Cardiac muscle cell (in vitro differentiated cells and primary cell): Measurements from ENCODE around the gene DELE1. TPM values are rescaled to one million over a fixed set of nuclear protein-coding genes. Genes with fewer than 3 reads are reported as not detected.

ENCODE experiments used
- DNase-seq, 2 donors: peaks; one replicate each; pipeline versions ENCODE4 v3.0.0 to v3.0.0-alpha.2; 2010 to 2017; ENCODE audit warnings: low read depth in 1 of 2, low spot score in 1 of 2
- H3K27ac ChIP-seq: fragments of 200-600 bp; sonication (generic); 2 replicates; pipeline ENCODE4 v1.5.1; 2016
- H3K27me3 ChIP-seq: fragments of 200-600 bp; sonication (generic); 2 replicates; pipeline ENCODE4 v1.6.0; 2016; ENCODE audit warnings: control low read depth
- H3K36me3 ChIP-seq: fragments of 200-600 bp; sonication (generic); 2 replicates; pipeline ENCODE4 v1.5.1; 2016; ENCODE audit warnings: control low read depth
- H3K4me1 ChIP-seq: fragments of 200-600 bp; sonication (generic); 2 replicates; pipeline ENCODE4 v1.8.1; 2017; ENCODE audit warnings: low read depth, mild to moderate bottlenecking, mixed run types
- H3K4me3 ChIP-seq: fragments of 200-600 bp; sonication (generic); 2 replicates; pipeline ENCODE4 v1.5.1; 2016; ENCODE audit warnings: mild to moderate bottlenecking
- H3K9me3 ChIP-seq: fragments of 200-600 bp; sonication (generic); 2 replicates; pipeline ENCODE4 v1.5.1; 2017; ENCODE audit warnings: low read depth, mild to moderate bottlenecking, control low read depth
- polyA plus RNA-seq: library from polyadenylated mRNA; unstranded; fragments of >200 nt; fragmentation: Nextera tagmentation; extraction: Ambion mirVana; gene quantifications from 2 replicates; pipeline ENCODE4 v1.2.1, GENCODE V29; 2016
- total RNA-seq: library from RNA; depleted of rRNA; stranded (reverse); fragments of >200 nt; gene quantifications from 2 replicates; pipeline ENCODE4 v1.2.3, GENCODE V29; 2016
- TF ChIP-seq, protein P1 (sequence below): IDR thresholded peaks from 2 replicates; pipeline ENCODE4 v1.5.1; 2012; ENCODE audit warnings: low read depth, mild to moderate bottlenecking, low read length

The DELE1 gene
- total and polyA plus RNA-seq, 2 experiments from 2014 or later: 58.1 to 101 TPM

DNA sequence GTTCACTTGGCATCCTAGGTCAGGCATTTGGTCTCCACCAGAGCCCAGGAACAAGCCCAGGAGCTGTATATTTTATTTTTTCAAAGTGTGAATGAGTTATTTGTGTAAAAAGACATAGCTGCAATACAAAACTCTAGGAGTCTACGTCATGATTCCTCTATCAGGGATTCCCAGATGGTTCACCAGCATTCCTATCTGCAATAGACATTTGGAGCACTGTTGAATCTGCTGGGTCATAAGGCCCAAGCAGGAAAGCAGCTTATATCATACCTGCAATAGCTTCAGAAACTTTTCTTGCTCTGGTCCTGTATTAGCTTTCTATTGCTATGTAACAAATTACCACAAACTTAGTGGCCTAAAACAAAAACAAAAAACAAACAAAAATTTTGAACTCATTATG lies 16.7 kb upstream of the DELE1 start:
- Histone ChIP-seq H3K9me3 (no peaks in the 10 kb centered on the region), H3K27me3 (no peaks in the 10 kb centered on the region), H3K27ac (no peak overlapping the region), H3K4me3 (no peak overlapping the region), H3K4me1 (no peaks in the 10 kb centered on the region), H3K36me3 (no peaks in the 10 kb centered on the region)
- DNase-seq: no peak
- TF ChIP-seq, protein P1, sequence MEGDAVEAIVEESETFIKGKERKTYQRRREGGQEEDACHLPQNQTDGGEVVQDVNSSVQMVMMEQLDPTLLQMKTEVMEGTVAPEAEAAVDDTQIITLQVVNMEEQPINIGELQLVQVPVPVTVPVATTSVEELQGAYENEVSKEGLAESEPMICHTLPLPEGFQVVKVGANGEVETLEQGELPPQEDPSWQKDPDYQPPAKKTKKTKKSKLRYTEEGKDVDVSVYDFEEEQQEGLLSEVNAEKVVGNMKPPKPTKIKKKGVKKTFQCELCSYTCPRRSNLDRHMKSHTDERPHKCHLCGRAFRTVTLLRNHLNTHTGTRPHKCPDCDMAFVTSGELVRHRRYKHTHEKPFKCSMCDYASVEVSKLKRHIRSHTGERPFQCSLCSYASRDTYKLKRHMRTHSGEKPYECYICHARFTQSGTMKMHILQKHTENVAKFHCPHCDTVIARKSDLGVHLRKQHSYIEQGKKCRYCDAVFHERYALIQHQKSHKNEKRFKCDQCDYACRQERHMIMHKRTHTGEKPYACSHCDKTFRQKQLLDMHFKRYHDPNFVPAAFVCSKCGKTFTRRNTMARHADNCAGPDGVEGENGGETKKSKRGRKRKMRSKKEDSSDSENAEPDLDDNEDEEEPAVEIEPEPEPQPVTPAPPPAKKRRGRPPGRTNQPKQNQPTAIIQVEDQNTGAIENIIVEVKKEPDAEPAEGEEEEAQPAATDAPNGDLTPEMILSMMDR: no peak

DNA sequence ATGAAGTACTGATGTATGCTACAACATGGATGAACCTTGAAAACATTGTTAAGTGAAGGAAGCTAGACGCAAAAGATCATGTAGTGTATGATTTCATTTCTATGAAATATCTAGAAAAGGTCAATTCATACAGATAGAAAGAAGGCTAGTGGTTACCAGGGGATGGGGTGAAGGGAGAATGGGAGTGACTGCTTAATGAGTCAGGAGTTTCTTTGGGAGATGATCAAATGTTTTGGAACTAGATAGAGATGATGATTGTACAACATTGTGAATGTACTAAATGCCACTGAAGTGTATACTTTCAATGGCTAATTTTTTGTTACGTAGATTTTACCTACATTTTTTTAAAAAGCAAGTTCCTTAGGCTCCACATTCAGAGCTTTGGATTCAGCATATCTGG lies 14.9 kb upstream of the DELE1 start:
- H3K9me3 ChIP-seq: no peaks in the 10 kb centered on the region
- H3K27ac ChIP-seq: no peak overlapping the region
- TF ChIP-seq, protein P1: no peak
- no peak overlapping the region for H3K4me3 ChIP-seq
- no peak for DNase-seq
- H3K4me1 ChIP-seq: no peaks in the 10 kb centered on the region
- H3K27me3 ChIP-seq: peaks cover 7% of the 10 kb centered on the region
- H3K36me3 ChIP-seq: no peaks in the 10 kb centered on the region

DNA sequence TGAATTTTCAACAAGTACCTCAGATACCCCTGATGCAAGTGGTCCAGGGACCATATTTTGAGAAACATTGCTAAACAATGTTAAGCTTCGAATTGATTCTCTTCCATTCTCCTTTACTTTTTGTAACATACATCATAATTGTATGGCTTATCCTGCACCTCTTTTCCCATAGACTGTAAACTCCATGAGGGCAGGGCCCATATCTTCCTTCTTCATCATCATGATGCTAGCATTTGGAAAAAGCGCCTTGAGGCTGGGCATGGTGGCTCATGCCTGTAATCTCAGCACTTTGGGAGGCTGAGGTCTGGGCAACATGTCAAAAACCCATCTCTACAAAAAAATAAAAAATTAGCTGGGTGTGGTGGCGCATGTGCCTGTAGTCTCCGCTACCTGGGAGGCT lies 14.5 kb upstream of the DELE1 start:
- no peak for DNase-seq

GRCh38 chr5:141910271-141910673 lies 13.4 kb upstream of the DELE1 start:
- no peak overlapping the region for H3K4me3 ChIP-seq
- DNase-seq: no peak
- TF ChIP-seq, protein P1: no peak
- no peak overlapping the region for H3K27ac ChIP-seq
- no peaks in the 10 kb centered on the region for H3K36me3 ChIP-seq
- no peaks in the 10 kb centered on the region for H3K4me1 ChIP-seq
- peaks cover 7% of the 10 kb centered on the region for H3K27me3 ChIP-seq
- H3K9me3 ChIP-seq: no peaks in the 10 kb centered on the region

More for the DNA sequence above, 14.5 kb upstream of the DELE1 start:
- H3K27ac ChIP-seq: no peak overlapping the region
- H3K36me3 ChIP-seq: no peaks in the 10 kb centered on the region
- TF ChIP-seq, protein P1: no peak
- no peaks in the 10 kb centered on the region for H3K4me1 ChIP-seq
- peaks cover 7% of the 10 kb centered on the region for H3K27me3 ChIP-seq
- no peak overlapping the region for H3K4me3 ChIP-seq
- H3K9me3 ChIP-seq: no peaks in the 10 kb centered on the region

- TF ChIP-seq, protein P1: no peak
- H3K4me3 ChIP-seq: peak overlapping the region; percentile 12
- H3K27me3 ChIP-seq: peaks cover 7% of the 10 kb centered on the region
- no peaks in the 10 kb centered on the region for H3K36me3 ChIP-seq
- no peak for DNase-seq
- H3K27ac ChIP-seq: no peak overlapping the region
- no peaks in the 10 kb centered on the region for H3K9me3 ChIP-seq
- H3K4me1 ChIP-seq: no peaks in the 10 kb centered on the region
Observed at GRCh38 chr5:141913560-141914198, 10.0 kb upstream of the DELE1 start.
